Measurements from ENCODE around the gene NR2E1.

NR2E1 gene

DNA sequence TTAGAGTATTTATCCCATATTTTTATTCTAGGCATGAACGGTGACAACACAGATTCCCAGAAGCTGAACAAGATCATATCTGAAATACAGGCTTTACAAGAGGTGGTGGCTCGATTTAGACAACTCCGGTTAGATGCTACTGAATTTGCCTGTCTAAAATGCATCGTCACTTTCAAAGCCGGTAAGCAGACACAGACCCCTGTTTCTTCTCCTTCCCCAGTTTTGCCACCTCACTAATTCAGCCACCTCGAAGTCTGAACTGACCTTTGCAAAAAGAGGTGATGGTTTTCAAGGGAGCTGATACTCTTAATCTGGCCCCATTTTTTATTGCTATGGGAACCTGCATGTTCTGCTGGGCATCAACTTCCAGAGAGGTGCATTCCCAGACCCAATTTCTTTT lies 15.0 kb downstream of the NR2E1 start:
- no peak for TF ChIP-seq CTCF (IDR thresholded peaks at IDR 0.05)
- TF ChIP-seq ZFX (IDR thresholded peaks at IDR 0.05; ENCODE audit: borderline replicate concordance): no peak
- H3K27ac ChIP-seq: no peak overlapping the region

- H3K27ac ChIP-seq: no peak overlapping the region
- no peak for TF ChIP-seq CTCF (IDR thresholded peaks at IDR 0.05)
- no peak for TF ChIP-seq ZFX (IDR thresholded peaks at IDR 0.05; ENCODE audit: borderline replicate concordance)
These were observed 20.4 kb downstream of the NR2E1 start for GRCh38 chr6:108186226-108186625.

GRCh38 chr6:108187519-108187918 lies 21.7 kb downstream of the NR2E1 start:
- H3K27ac ChIP-seq: no peak overlapping the region
- TF ChIP-seq ZFX (IDR thresholded peaks at IDR 0.05; ENCODE audit: borderline replicate concordance) (no peak), CTCF (IDR thresholded peaks at IDR 0.05) (no peak)

- no peak for TF ChIP-seq ZFX (IDR thresholded peaks at IDR 0.05; ENCODE audit: borderline replicate concordance)
- TF ChIP-seq CTCF (IDR thresholded peaks at IDR 0.05): no peak
- no peak overlapping the region for H3K27ac ChIP-seq
These were observed 27.3 kb downstream of the NR2E1 start for GRCh38 chr6:108193131-108193530.

GRCh38 chr6:108193835-108194234 lies 28.0 kb downstream of the NR2E1 start:
- no peak for TF ChIP-seq CTCF (IDR thresholded peaks at IDR 0.05)
- TF ChIP-seq ZFX (IDR thresholded peaks at IDR 0.05; ENCODE audit: borderline replicate concordance): no peak
- H3K27ac ChIP-seq: no peak overlapping the region

DNA sequence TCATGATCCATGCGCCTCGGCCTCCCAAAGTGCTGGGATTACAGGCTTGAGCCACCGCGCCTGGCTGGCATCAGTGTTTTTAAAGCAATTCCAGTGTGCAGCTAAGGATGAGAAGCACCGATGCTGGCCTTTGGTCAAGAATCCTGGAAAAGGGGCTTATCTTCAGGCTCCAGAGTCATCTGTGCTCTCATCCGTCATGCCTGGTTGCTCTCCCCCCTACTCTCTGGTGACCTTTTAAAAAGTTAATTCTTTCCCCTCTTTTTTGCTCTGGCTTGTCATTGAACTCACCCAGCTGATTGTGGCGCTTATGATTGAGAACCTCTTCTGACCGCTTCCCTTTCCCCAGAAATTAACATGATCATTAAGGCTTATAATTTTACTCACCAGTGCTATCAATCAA lies 28.7 kb downstream of the NR2E1 start:
- TF ChIP-seq CTCF (IDR thresholded peaks at IDR 0.05): no peak
- TF ChIP-seq ZFX (IDR thresholded peaks at IDR 0.05; ENCODE audit: borderline replicate concordance): no peak

GRCh38 chr6:108195209-108195608 lies 29.4 kb downstream of the NR2E1 start:
- no peak overlapping the region for H3K27ac ChIP-seq
- TF ChIP-seq ZFX (IDR thresholded peaks at IDR 0.05; ENCODE audit: borderline replicate concordance) (no peak), CTCF (IDR thresholded peaks at IDR 0.05) (no peak)

More for the DNA sequence above, 28.7 kb downstream of the NR2E1 start:
- H3K27ac ChIP-seq: no peak overlapping the region

All from 22Rv1 (cell line).